ENCODE results near the gene FLYWCH2. TPM values are rescaled to one million over a fixed set of nuclear protein-coding genes. Genes with fewer than 3 reads are reported as not detected.
"Not testable (repeated sequence)": the region's sequence is repeated elsewhere in the genome, so short reads cannot be mapped to it uniquely, and the experiment has no call there.

Gene FLYWCH2
- total RNA-seq, 1 donor from 2014 or later, result 54.0 TPM

DNA sequence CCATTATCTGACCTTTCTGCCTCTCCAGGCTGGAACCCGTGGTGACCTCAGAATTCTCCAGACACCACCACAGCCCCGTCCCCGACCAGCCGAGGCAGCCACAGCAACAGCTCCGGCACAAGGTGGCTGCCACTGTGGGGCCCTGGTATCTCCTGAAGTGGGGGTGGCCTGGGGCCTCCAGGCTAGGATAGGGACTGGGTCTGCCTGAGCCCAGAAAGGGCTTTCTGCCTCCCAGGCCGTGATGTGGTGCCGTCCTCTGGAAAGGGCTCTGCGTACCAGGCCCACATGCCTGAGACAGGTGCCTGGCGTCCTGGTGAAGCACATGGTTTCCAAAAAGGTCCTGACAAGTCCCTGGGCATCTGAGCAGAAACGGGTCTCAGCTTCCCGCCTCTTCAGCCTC lies 45.8 kb downstream of the FLYWCH2 start:
- TF ChIP-seq, protein P1, sequence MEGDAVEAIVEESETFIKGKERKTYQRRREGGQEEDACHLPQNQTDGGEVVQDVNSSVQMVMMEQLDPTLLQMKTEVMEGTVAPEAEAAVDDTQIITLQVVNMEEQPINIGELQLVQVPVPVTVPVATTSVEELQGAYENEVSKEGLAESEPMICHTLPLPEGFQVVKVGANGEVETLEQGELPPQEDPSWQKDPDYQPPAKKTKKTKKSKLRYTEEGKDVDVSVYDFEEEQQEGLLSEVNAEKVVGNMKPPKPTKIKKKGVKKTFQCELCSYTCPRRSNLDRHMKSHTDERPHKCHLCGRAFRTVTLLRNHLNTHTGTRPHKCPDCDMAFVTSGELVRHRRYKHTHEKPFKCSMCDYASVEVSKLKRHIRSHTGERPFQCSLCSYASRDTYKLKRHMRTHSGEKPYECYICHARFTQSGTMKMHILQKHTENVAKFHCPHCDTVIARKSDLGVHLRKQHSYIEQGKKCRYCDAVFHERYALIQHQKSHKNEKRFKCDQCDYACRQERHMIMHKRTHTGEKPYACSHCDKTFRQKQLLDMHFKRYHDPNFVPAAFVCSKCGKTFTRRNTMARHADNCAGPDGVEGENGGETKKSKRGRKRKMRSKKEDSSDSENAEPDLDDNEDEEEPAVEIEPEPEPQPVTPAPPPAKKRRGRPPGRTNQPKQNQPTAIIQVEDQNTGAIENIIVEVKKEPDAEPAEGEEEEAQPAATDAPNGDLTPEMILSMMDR (IDR thresholded peaks at IDR 0.05), result no peak
- Mint-ChIP-seq H3K27ac (ENCODE audit: unreplicated experiment) (no peak overlapping the region), H3K27me3 (ENCODE audit: unreplicated experiment) (no peaks in the 10 kb centered on the region), H3K4me3 (ENCODE audit: unreplicated experiment) (no peak overlapping the region), H3K36me3 (ENCODE audit: unreplicated experiment) (peaks cover 4% of the 10 kb centered on the region), H3K4me1 (ENCODE audit: unreplicated experiment) (peaks cover 4% of the 10 kb centered on the region), H3K9me3 (ENCODE audit: unreplicated experiment) (no peaks in the 10 kb centered on the region)
- no peak for DNase-seq (ENCODE audit: extremely low spot score, unreplicated experiment)

DNA sequence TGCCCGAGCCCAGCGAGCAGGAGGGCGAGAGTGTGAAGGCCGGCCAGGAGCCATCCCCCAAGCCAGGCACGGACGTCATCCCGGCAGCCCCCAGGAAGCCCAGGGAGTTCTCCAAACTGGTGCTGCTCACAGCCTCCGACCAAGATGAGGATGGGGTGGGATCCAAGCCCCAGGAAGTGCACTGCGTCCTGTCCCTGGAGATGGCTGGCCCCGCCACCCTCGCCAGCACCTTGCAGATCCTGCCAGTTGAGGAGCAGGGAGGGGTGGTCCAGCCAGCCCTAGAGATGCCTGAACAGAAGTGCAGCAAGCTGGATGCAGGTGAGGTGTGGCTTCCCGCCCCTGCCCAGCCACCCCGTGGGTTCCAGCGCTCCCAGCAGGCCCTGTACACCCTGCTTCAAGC lies 46.7 kb downstream of the FLYWCH2 start:
- no peak for DNase-seq (ENCODE audit: extremely low spot score, unreplicated experiment)
- TF ChIP-seq, protein P1 (IDR thresholded peaks at IDR 0.05), result no peak
- no peak overlapping the region for H3K27ac Mint-ChIP-seq (ENCODE audit: unreplicated experiment)

GRCh38 chr16:2930236-2930635 lies 47.2 kb downstream of the FLYWCH2 start:
- TF ChIP-seq, protein P1 (IDR thresholded peaks at IDR 0.05), result no peak
- Mint-ChIP-seq H3K36me3 (ENCODE audit: unreplicated experiment) (peaks cover 10% of the 10 kb centered on the region), H3K27ac (ENCODE audit: unreplicated experiment) (no peak overlapping the region), H3K4me3 (ENCODE audit: unreplicated experiment) (no peak overlapping the region), H3K4me1 (ENCODE audit: unreplicated experiment) (peaks cover 4% of the 10 kb centered on the region), H3K27me3 (ENCODE audit: unreplicated experiment) (no peaks in the 10 kb centered on the region), H3K9me3 (ENCODE audit: unreplicated experiment) (no peaks in the 10 kb centered on the region)
- DNase-seq (ENCODE audit: extremely low spot score, unreplicated experiment), result no peak

More for the DNA sequence above, 46.7 kb downstream of the FLYWCH2 start:
- Mint-ChIP-seq H3K9me3 (ENCODE audit: unreplicated experiment) (no peaks in the 10 kb centered on the region), H3K4me3 (ENCODE audit: unreplicated experiment) (no peak overlapping the region), H3K27me3 (ENCODE audit: unreplicated experiment) (no peaks in the 10 kb centered on the region), H3K4me1 (ENCODE audit: unreplicated experiment) (peaks cover 4% of the 10 kb centered on the region), H3K36me3 (ENCODE audit: unreplicated experiment) (peaks cover 8% of the 10 kb centered on the region)

DNA sequence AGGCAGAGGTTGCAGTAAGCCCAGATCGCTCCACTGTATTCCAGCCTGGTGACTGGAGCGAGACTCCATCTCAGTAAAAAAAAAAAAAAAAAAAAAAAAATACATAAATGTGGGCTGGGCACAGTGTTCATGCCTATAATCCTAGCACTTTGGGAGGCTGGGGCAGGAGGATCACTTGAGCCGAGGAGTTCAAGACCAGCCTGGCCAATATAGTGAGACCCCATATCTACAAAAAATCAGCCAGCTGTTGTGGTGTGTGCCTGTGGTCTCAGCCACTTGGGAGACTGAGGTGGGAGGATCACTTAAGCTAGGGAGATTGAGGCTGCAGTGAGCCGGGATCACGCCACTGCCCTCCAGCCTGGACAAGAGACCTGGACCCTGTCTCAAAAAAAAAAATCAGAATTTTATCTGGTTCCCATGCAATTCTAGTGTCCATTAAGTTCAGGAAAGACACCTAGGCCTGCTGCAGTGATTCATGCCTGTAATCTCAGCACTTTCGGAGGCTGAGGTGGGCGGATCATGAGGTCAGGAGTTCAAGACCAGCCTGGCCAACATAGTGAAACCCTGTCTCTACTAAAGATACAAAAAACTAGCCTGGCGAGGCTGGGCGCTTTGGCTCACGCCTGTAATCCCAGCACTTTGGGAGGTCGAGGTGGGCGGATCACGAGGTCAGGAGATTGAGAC lies 48.4 kb downstream of the FLYWCH2 start:
- not testable (repeated sequence) for H3K27me3 Mint-ChIP-seq (ENCODE audit: unreplicated experiment); DNase-seq (ENCODE audit: extremely low spot score, unreplicated experiment); H3K4me1 Mint-ChIP-seq (ENCODE audit: unreplicated experiment); H3K9me3 Mint-ChIP-seq (ENCODE audit: unreplicated experiment); H3K27ac Mint-ChIP-seq (ENCODE audit: unreplicated experiment); H3K4me3 Mint-ChIP-seq (ENCODE audit: unreplicated experiment)
- H3K36me3 Mint-ChIP-seq (ENCODE audit: unreplicated experiment), result peaks cover 15% of the 10 kb centered on the region

DNA sequence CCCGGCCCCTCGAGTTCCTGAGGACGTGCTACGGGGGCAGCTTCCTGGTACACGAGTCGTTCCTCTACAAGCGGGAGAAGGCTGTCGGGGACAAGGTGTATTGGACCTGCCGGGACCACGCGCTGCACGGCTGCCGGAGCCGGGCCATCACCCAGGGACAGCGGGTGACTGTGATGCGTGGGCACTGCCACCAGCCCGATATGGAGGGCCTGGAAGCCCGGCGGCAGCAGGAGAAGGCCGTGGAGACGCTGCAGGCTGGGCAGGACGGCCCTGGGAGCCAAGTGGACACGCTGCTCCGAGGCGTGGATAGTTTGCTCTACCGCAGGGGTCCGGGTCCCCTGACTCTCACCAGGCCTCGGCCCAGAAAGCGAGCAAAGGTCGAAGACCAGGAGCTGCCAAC lies 50.1 kb downstream of the FLYWCH2 start:
- Mint-ChIP-seq H3K27me3 (ENCODE audit: unreplicated experiment) (no peaks in the 10 kb centered on the region), H3K4me3 (ENCODE audit: unreplicated experiment) (no peak overlapping the region), H3K36me3 (ENCODE audit: unreplicated experiment) (peaks cover 17% of the 10 kb centered on the region), H3K27ac (ENCODE audit: unreplicated experiment) (no peak overlapping the region), H3K4me1 (ENCODE audit: unreplicated experiment) (no peaks in the 10 kb centered on the region), H3K9me3 (ENCODE audit: unreplicated experiment) (no peaks in the 10 kb centered on the region)
- no peak for DNase-seq (ENCODE audit: extremely low spot score, unreplicated experiment)
- TF ChIP-seq, protein P1 (IDR thresholded peaks at IDR 0.05), result no peak
